GM23338 (cell line): ENCODE results near the gene EPHA4. TPM values are rescaled to one million over a fixed set of nuclear protein-coding genes. Genes with fewer than 3 reads are reported as not detected.

Source experiments
- ATAC-seq: fragments of 200-7000 bp; cut with Tn5 transposase; 3 replicates; pipeline ENCODE4 v1.9.1; 2020
- DNase-seq: peaks from one replicate; pipeline ENCODE4 v3.0.0-alpha.2; 2015; ENCODE audit warnings: low spot score
- H2AFZ ChIP-seq: fragments of 200-600 bp; sonication (generic); 2 replicates; pipeline ENCODE4 v1.8.0; 2016; ENCODE audit warnings: antibody characterized with exemption, mild to moderate bottlenecking, moderate library complexity
- H3F3A ChIP-seq: fragments of 200-600 bp; sonication (generic); replicated peaks from 2 replicates; pipeline ENCODE4 v1.8.0; 2017; ENCODE audit warnings: antibody characterized with exemption, mixed run types, low read depth
- H3K27ac ChIP-seq: fragments of 200-600 bp; sonication (generic); 2 replicates; pipeline ENCODE4 v1.6.1; 2016; ENCODE audit warnings: low read depth
- H3K27me3 ChIP-seq: fragments of 200-600 bp; sonication (generic); 2 replicates; pipeline ENCODE4 v1.8.0; 2016; ENCODE audit warnings: mild to moderate bottlenecking, mixed run types, moderate library complexity; ENCODE audit not compliant: insufficient read depth
- H3K36me3 ChIP-seq: fragments of 200-600 bp; sonication (generic); 2 replicates; pipeline ENCODE4 v1.8.0; 2016; ENCODE audit warnings: mild to moderate bottlenecking; ENCODE audit not compliant: insufficient read depth
- H3K4me1 ChIP-seq: fragments of 200-600 bp; sonication (generic); 2 replicates; pipeline ENCODE4 v1.8.0; 2016; ENCODE audit warnings: mild to moderate bottlenecking, moderate library complexity; ENCODE audit not compliant: insufficient read depth
- H3K4me2 ChIP-seq: fragments of 200-600 bp; sonication (generic); 2 replicates; pipeline ENCODE4 v1.7.1; 2017; ENCODE audit warnings: mixed run types
- H3K4me3 ChIP-seq: fragments of 200-600 bp; sonication (generic); 2 replicates; pipeline ENCODE4 v1.6.1; 2016; ENCODE audit warnings: mixed run types
- H3K79me2 ChIP-seq: fragments of 200-600 bp; sonication (generic); replicated peaks from 2 replicates; pipeline ENCODE4 v1.8.0; 2017; ENCODE audit warnings: mild to moderate bottlenecking; ENCODE audit not compliant: insufficient read depth
- H3K9me2 ChIP-seq: fragments of 200-600 bp; sonication (generic); 2 replicates; pipeline ENCODE4 v1.8.0; 2017; ENCODE audit not compliant: insufficient read depth
- H4K20me1 ChIP-seq: fragments of 200-600 bp; sonication (generic); replicated peaks from 2 replicates; pipeline ENCODE4 v1.8.0; 2017; ENCODE audit warnings: mild to moderate bottlenecking; ENCODE audit not compliant: insufficient read depth
- H3K27ac Mint-ChIP-seq: 2 replicates; pipeline ENCODE4 v1.8.0; 2020; ENCODE audit warnings: inconsistent platforms, mild to moderate bottlenecking, moderate library complexity, mixed read lengths
- H3K27me3 Mint-ChIP-seq: 3 replicates; pipeline ENCODE4 v1.8.0; 2022; ENCODE audit warnings: low read depth, mild to moderate bottlenecking, moderate library complexity, mixed read lengths, inconsistent platforms; ENCODE audit not compliant: insufficient read depth, poor library complexity
- H3K36me3 Mint-ChIP-seq: 3 replicates; pipeline ENCODE4 v1.8.0; 2021; ENCODE audit warnings: low read depth, mild to moderate bottlenecking, inconsistent platforms, moderate library complexity, mixed read lengths
- H3K4me1 Mint-ChIP-seq: 3 replicates; pipeline ENCODE4 v1.8.0; 2020; ENCODE audit warnings: mild to moderate bottlenecking, inconsistent platforms, mixed read lengths
- H3K4me3 Mint-ChIP-seq: 3 replicates; pipeline ENCODE4 v1.8.0; 2021; ENCODE audit warnings: moderate library complexity, mild to moderate bottlenecking, inconsistent platforms, mixed read lengths
- H3K9me3 Mint-ChIP-seq: 3 replicates; pipeline ENCODE4 v1.8.0; 2020; ENCODE audit warnings: moderate library complexity, mild to moderate bottlenecking, inconsistent platforms, mixed read lengths
- CREB1 ChIP-seq: fragments of 250-450 bp; sonication (Bioruptor Pico); IDR thresholded peaks from 2 replicates; pipeline ENCODE4 v1.5.0; 2020; ENCODE audit warnings: low read depth, mild to moderate bottlenecking, moderate library complexity
- EZH2 ChIP-seq: fragments of 200-600 bp; sonication (generic); IDR thresholded peaks from one replicate; pipeline ENCODE4 v1.8.0; 2017; ENCODE audit warnings: antibody characterized with exemption, mild to moderate bottlenecking, low read depth; ENCODE audit not compliant: unreplicated experiment
- EZH2phosphoT487 ChIP-seq: fragments of 200-600 bp; sonication (generic); IDR thresholded peaks from one replicate; pipeline ENCODE4 v1.8.1; 2018; ENCODE audit warnings: antibody characterized with exemption; ENCODE audit not compliant: unreplicated experiment
- NANOG ChIP-seq: IDR thresholded peaks from 2 replicates; pipeline ENCODE4 v1.6.1; 2016; ENCODE audit warnings: antibody characterized with exemption, borderline replicate concordance
- POLR2AphosphoS5 ChIP-seq: IDR thresholded peaks from 2 replicates; pipeline ENCODE4 v1.6.1; 2016; ENCODE audit warnings: antibody characterized with exemption, low read depth
- STAT1 ChIP-seq: IDR thresholded peaks from one replicate; pipeline ENCODE4 v1.6.1; 2016; ENCODE audit warnings: antibody characterized with exemption; ENCODE audit not compliant: unreplicated experiment
- ZNF114 ChIP-seq: fragments of 250-450 bp; sonication (Bioruptor Pico); IDR thresholded peaks from 2 replicates; pipeline ENCODE4 v1.5.0; 2020; ENCODE audit warnings: mild to moderate bottlenecking, moderate library complexity
- ZNF331 ChIP-seq: fragments of 250-450 bp; sonication (Bioruptor Pico); IDR thresholded peaks from 2 replicates; pipeline ENCODE4 v1.5.0; 2020; ENCODE audit warnings: low read depth, mild to moderate bottlenecking, moderate library complexity
- polyA plus RNA-seq: library from polyadenylated mRNA; unstranded; fragments of >200 nt; fragmentation: Nextera tagmentation; extraction: Ambion mirVana; gene quantifications from 2 replicates; pipeline ENCODE4 v1.2.1, GENCODE V29; 2016
- total RNA-seq: library from RNA; depleted of rRNA; stranded (reverse); fragments of >200 nt; shearing (Covaris generic); gene quantifications from 2 replicates; pipeline ENCODE4 v1.2.3, GENCODE V29; 2014
- TF ChIP-seq, protein P1 (sequence below): IDR thresholded peaks from one replicate; pipeline ENCODE4 v1.6.1; 2018; ENCODE audit warnings: antibody characterized with exemption; ENCODE audit not compliant: unreplicated experiment
- TF ChIP-seq, protein P2 (sequence below), 2 experiments: fragments of 200-600 bp in 1 of 2; sonication (generic) in 1 of 2; conservative IDR thresholded peaks; 2 replicates each; pipeline versions ENCODE4 v1.5.1 to v1.6.1; 2016 to 2017; ENCODE audit warnings: antibody characterized with exemption in 2 of 2, low read depth in 2 of 2, mild to moderate bottlenecking in 2 of 2, moderate library complexity in 1 of 2
- TF ChIP-seq, protein P3 (sequence below): fragments of 250-450 bp; sonication (Bioruptor Pico); IDR thresholded peaks from 2 replicates; pipeline ENCODE4 v1.5.0; 2020; ENCODE audit warnings: mild to moderate bottlenecking, moderate library complexity

Gene EPHA4
- total and polyA plus RNA-seq, 2 experiments from 2014 or later: 4.1 to 6.2 TPM

DNA sequence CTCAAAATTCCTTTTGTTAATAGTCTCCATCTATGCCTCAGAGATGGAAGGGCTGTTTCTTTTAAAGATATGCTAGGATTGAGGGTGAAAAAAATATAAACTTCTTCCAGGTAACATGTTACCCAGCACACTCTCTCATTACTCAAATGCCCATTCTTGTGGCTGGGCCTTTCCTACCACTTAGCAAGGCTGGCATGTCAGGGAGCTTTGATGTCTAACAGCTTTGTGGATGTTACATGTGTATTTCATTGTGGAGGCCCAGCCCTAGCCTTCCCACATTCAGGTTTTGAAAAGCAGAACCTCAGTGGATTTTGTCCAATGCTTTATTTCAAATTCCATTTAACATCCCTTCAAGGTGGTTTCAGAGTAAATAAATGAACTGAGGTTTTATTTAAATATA is 191.4 kb downstream of the EPHA4 start:
- no peak overlapping the region for H3K27ac Mint-ChIP-seq
- peak overlapping the region; percentile 33; the same call in 1 of the 2 replicates for H3K27ac ChIP-seq
- H4K20me1 ChIP-seq: no peaks in the 10 kb centered on the region
- H3K4me3 Mint-ChIP-seq: no peak overlapping the region
- no peaks in the 10 kb centered on the region for H3K9me2 ChIP-seq
- H3F3A ChIP-seq: no peaks in the 10 kb centered on the region
- H3K4me1 ChIP-seq: 0 out of 2 replicates have a peak, but pooled peaks cover 4% of the 10 kb centered on the region
- no peak overlapping the region for H3K4me3 ChIP-seq
- no peak overlapping the region for H3K4me2 ChIP-seq
- no peaks in the 10 kb centered on the region for H3K27me3 ChIP-seq
- H2AFZ ChIP-seq: peak overlapping the region; percentile 93
- DNase-seq: no peak
- H3K79me2 ChIP-seq: no peaks in the 10 kb centered on the region
- no peaks in the 10 kb centered on the region for H3K36me3 ChIP-seq
- peaks cover 12% of the 10 kb centered on the region; the same call in 2 of the 3 replicates for H3K4me1 Mint-ChIP-seq
- no peaks in the 10 kb centered on the region for H3K27me3 Mint-ChIP-seq
- H3K9me3 Mint-ChIP-seq: no peaks in the 10 kb centered on the region
- no peak for ATAC-seq
- no peaks in the 10 kb centered on the region for H3K36me3 Mint-ChIP-seq
- TF ChIP-seq, protein P1, sequence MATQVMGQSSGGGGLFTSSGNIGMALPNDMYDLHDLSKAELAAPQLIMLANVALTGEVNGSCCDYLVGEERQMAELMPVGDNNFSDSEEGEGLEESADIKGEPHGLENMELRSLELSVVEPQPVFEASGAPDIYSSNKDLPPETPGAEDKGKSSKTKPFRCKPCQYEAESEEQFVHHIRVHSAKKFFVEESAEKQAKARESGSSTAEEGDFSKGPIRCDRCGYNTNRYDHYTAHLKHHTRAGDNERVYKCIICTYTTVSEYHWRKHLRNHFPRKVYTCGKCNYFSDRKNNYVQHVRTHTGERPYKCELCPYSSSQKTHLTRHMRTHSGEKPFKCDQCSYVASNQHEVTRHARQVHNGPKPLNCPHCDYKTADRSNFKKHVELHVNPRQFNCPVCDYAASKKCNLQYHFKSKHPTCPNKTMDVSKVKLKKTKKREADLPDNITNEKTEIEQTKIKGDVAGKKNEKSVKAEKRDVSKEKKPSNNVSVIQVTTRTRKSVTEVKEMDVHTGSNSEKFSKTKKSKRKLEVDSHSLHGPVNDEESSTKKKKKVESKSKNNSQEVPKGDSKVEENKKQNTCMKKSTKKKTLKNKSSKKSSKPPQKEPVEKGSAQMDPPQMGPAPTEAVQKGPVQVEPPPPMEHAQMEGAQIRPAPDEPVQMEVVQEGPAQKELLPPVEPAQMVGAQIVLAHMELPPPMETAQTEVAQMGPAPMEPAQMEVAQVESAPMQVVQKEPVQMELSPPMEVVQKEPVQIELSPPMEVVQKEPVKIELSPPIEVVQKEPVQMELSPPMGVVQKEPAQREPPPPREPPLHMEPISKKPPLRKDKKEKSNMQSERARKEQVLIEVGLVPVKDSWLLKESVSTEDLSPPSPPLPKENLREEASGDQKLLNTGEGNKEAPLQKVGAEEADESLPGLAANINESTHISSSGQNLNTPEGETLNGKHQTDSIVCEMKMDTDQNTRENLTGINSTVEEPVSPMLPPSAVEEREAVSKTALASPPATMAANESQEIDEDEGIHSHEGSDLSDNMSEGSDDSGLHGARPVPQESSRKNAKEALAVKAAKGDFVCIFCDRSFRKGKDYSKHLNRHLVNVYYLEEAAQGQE: no peak
- TF ChIP-seq NANOG (no peak), CREB1 (CRISPR knock-in tag) (no peak), ZNF331 (no peak), POLR2AphosphoS5 (no peak), ZNF114 (CRISPR knock-in tag) (no peak), STAT1 (no peak), EZH2phosphoT487 (no peak), EZH2 (no peak)
- TF ChIP-seq, protein P2, sequence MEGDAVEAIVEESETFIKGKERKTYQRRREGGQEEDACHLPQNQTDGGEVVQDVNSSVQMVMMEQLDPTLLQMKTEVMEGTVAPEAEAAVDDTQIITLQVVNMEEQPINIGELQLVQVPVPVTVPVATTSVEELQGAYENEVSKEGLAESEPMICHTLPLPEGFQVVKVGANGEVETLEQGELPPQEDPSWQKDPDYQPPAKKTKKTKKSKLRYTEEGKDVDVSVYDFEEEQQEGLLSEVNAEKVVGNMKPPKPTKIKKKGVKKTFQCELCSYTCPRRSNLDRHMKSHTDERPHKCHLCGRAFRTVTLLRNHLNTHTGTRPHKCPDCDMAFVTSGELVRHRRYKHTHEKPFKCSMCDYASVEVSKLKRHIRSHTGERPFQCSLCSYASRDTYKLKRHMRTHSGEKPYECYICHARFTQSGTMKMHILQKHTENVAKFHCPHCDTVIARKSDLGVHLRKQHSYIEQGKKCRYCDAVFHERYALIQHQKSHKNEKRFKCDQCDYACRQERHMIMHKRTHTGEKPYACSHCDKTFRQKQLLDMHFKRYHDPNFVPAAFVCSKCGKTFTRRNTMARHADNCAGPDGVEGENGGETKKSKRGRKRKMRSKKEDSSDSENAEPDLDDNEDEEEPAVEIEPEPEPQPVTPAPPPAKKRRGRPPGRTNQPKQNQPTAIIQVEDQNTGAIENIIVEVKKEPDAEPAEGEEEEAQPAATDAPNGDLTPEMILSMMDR (conservative IDR thresholded peaks at IDR 0.05; ENCODE audit: low read depth in 2 of 2): no peak
- TF ChIP-seq, protein P3, sequence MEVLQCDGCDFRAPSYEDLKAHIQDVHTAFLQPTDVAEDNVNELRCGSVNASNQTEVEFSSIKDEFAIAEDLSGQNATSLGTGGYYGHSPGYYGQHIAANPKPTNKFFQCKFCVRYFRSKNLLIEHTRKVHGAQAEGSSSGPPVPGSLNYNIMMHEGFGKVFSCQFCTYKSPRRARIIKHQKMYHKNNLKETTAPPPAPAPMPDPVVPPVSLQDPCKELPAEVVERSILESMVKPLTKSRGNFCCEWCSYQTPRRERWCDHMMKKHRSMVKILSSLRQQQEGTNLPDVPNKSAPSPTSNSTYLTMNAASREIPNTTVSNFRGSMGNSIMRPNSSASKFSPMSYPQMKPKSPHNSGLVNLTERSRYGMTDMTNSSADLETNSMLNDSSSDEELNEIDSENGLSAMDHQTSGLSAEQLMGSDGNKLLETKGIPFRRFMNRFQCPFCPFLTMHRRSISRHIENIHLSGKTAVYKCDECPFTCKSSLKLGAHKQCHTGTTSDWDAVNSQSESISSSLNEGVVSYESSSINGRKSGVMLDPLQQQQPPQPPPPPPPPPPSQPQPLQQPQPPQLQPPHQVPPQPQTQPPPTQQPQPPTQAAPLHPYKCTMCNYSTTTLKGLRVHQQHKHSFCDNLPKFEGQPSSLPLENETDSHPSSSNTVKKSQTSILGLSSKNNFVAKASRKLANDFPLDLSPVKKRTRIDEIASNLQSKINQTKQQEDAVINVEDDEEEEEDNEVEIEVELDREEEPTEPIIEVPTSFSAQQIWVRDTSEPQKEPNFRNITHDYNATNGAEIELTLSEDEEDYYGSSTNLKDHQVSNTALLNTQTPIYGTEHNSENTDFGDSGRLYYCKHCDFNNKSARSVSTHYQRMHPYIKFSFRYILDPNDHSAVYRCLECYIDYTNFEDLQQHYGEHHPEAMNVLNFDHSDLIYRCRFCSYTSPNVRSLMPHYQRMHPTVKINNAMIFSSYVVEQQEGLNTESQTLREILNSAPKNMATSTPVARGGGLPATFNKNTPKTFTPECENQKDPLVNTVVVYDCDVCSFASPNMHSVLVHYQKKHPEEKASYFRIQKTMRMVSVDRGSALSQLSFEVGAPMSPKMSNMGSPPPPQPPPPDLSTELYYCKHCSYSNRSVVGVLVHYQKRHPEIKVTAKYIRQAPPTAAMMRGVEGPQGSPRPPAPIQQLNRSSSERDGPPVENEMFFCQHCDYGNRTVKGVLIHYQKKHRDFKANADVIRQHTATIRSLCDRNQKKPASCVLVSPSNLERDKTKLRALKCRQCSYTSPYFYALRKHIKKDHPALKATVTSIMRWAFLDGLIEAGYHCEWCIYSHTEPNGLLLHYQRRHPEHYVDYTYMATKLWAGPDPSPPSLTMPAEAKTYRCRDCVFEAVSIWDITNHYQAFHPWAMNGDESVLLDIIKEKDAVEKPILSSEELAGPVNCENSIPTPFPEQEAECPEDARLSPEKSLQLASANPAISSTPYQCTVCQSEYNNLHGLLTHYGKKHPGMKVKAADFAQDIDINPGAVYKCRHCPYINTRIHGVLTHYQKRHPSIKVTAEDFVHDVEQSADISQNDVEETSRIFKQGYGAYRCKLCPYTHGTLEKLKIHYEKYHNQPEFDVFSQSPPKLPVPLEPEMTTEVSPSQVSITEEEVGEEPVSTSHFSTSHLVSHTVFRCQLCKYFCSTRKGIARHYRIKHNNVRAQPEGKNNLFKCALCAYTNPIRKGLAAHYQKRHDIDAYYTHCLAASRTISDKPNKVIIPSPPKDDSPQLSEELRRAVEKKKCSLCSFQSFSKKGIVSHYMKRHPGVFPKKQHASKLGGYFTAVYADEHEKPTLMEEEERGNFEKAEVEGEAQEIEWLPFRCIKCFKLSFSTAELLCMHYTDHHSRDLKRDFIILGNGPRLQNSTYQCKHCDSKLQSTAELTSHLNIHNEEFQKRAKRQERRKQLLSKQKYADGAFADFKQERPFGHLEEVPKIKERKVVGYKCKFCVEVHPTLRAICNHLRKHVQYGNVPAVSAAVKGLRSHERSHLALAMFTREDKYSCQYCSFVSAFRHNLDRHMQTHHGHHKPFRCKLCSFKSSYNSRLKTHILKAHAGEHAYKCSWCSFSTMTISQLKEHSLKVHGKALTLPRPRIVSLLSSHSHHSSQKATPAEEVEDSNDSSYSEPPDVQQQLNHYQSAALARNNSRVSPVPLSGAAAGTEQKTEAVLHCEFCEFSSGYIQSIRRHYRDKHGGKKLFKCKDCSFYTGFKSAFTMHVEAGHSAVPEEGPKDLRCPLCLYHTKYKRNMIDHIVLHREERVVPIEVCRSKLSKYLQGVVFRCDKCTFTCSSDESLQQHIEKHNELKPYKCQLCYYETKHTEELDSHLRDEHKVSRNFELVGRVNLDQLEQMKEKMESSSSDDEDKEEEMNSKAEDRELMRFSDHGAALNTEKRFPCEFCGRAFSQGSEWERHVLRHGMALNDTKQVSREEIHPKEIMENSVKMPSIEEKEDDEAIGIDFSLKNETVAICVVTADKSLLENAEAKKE (CRISPR knock-in tag): no peak
